ENCODE data around the gene SCPEP1. TPM values are rescaled to one million over a fixed set of nuclear protein-coding genes. Genes with fewer than 3 reads are reported as not detected.
"Not testable (repeated sequence)": the region's sequence is repeated elsewhere in the genome, so short reads cannot be mapped to it uniquely, and the experiment has no call there.

The SCPEP1 gene
- total RNA-seq, result 8.3 TPM

GRCh38 chr17:56977673-56978395, at the start of gene SCPEP1:
TSS of gene SCPEP1 (plus strand) at chr17:56978131. CDS start at chr17:56978160, 29 bp downstream.
- DNase-seq (ENCODE audit: low read depth in 2 of 3, low spot score in 2 of 3), result peak; percentile 53 to 81 (median 73)

GRCh38 chr17:56928586-56928985, 49.3 kb upstream of the SCPEP1 start:
- DNase-seq (ENCODE audit: low read depth in 2 of 3, low spot score in 2 of 3), result no peak

- DNase-seq (ENCODE audit: low read depth in 2 of 3, low spot score in 2 of 3), result no peak
These were observed 48.5 kb upstream of the SCPEP1 start for GRCh38 chr17:56929362-56929969.

GRCh38 chr17:56930739-56931337, 47.1 kb upstream of the SCPEP1 start:
- DNase-seq (ENCODE audit: low read depth in 2 of 3, low spot score in 2 of 3), result no peak

- DNase-seq (ENCODE audit: low read depth in 2 of 3, low spot score in 2 of 3), result no peak
These were observed 44.7 kb upstream of the SCPEP1 start for GRCh38 chr17:56933151-56933745.

- DNase-seq (ENCODE audit: low read depth in 2 of 3, low spot score in 2 of 3), result no peak
These were observed 44.1 kb upstream of the SCPEP1 start for GRCh38 chr17:56933868-56934267.

- DNase-seq (ENCODE audit: low read depth in 2 of 3, low spot score in 2 of 3), result no peak
These were observed 43.7 kb upstream of the SCPEP1 start for GRCh38 chr17:56934280-56934679.

- no peak for DNase-seq (ENCODE audit: low read depth in 2 of 3, low spot score in 2 of 3)
These were observed 42.5 kb upstream of the SCPEP1 start for GRCh38 chr17:56935461-56935860.

GRCh38 chr17:56936697-56937322, 41.1 kb upstream of the SCPEP1 start:
- DNase-seq (ENCODE audit: low read depth in 2 of 3, low spot score in 2 of 3), result no peak

- no peak for DNase-seq (ENCODE audit: low read depth in 2 of 3, low spot score in 2 of 3)
These were observed 40.2 kb upstream of the SCPEP1 start for GRCh38 chr17:56937687-56938086.

GRCh38 chr17:56938206-56938605, 39.7 kb upstream of the SCPEP1 start:
- not testable (repeated sequence) for DNase-seq (ENCODE audit: low read depth in 2 of 3, low spot score in 2 of 3)

- peak; percentile 30 to 94 (median 74) for DNase-seq (ENCODE audit: low read depth in 2 of 3, low spot score in 2 of 3)
These were observed 38.0 kb upstream of the SCPEP1 start for GRCh38 chr17:56939869-56940484.

GRCh38 chr17:56943505-56944125, 34.3 kb upstream of the SCPEP1 start:
- no peak for DNase-seq (ENCODE audit: low read depth in 2 of 3, low spot score in 2 of 3)

- DNase-seq (ENCODE audit: low read depth in 2 of 3, low spot score in 2 of 3), result no peak
These were observed 31.9 kb upstream of the SCPEP1 start for GRCh38 chr17:56945938-56946505.

GRCh38 chr17:56947741-56948140, 30.2 kb upstream of the SCPEP1 start:
- DNase-seq (ENCODE audit: low read depth in 2 of 3, low spot score in 2 of 3), result no peak

- DNase-seq (ENCODE audit: low read depth in 2 of 3, low spot score in 2 of 3), result no peak
These were observed 29.4 kb upstream of the SCPEP1 start for GRCh38 chr17:56948491-56948890.

- DNase-seq (ENCODE audit: low read depth in 2 of 3, low spot score in 2 of 3), result no peak
These were observed 28.3 kb upstream of the SCPEP1 start for GRCh38 chr17:56949595-56949994.

GRCh38 chr17:56956992-56957391, 20.9 kb upstream of the SCPEP1 start:
- no peak for DNase-seq (ENCODE audit: low read depth in 2 of 3, low spot score in 2 of 3)

GRCh38 chr17:56960596-56961538, 17.1 kb upstream of the SCPEP1 start, which contains the start of gene COIL:
TSS of gene COIL (minus strand) at chr17:56961050. CDS start at chr17:56961019, 31 bp downstream.
- DNase-seq (ENCODE audit: low read depth in 2 of 3, low spot score in 2 of 3), result peak; percentile 85 to 94 (median 94)

All from hematopoietic multipotent progenitor cell (in vitro differentiated cells).